ENCODE measurements around the gene ENTPD1. TPM values are rescaled to one million over a fixed set of nuclear protein-coding genes. Genes with fewer than 3 reads are reported as not detected.
"Not testable (repeated sequence)": the region's sequence is repeated elsewhere in the genome, so short reads cannot be mapped to it uniquely, and the experiment has no call there.

The ENTPD1 gene
- total and polyA plus RNA-seq, 2 experiments from 2014 or later, result 0.95 to 1.6 TPM

- no peaks in the 10 kb centered on the region for H3K36me3 ChIP-seq
- no peaks in the 10 kb centered on the region for H3K27me3 ChIP-seq
- no peak for DNase-seq (ENCODE audit: low read depth in 1 of 2, low spot score in 1 of 2)
- no peak for TF ChIP-seq CTCF (IDR thresholded peaks at IDR 0.05; ENCODE audit: low read depth, low read length)
- H3K9me3 ChIP-seq (ENCODE audit: low read depth), result no peaks in the 10 kb centered on the region
- H3K4me3 ChIP-seq, result no peak overlapping the region
- no peak overlapping the region for H3K27ac ChIP-seq
- no peaks in the 10 kb centered on the region for H3K4me1 ChIP-seq (ENCODE audit: low read depth)
Observed at GRCh38 chr10:95716866-95717265, 39.1 kb upstream of the ENTPD1 start.

- H3K36me3 ChIP-seq; H3K27ac ChIP-seq; H3K9me3 ChIP-seq (ENCODE audit: low read depth); DNase-seq (ENCODE audit: low read depth in 1 of 2, low spot score in 1 of 2); H3K27me3 ChIP-seq; H3K4me1 ChIP-seq (ENCODE audit: low read depth); H3K4me3 ChIP-seq: not testable (repeated sequence)
Observed at GRCh38 chr10:95720745-95721144, 35.2 kb upstream of the ENTPD1 start.

- not testable (repeated sequence) for DNase-seq (ENCODE audit: low read depth in 1 of 2, low spot score in 1 of 2); H3K9me3 ChIP-seq (ENCODE audit: low read depth); H3K36me3 ChIP-seq; H3K4me1 ChIP-seq (ENCODE audit: low read depth); H3K27me3 ChIP-seq; H3K4me3 ChIP-seq; H3K27ac ChIP-seq
Observed at GRCh38 chr10:95722496-95722895, 33.5 kb upstream of the ENTPD1 start.

GRCh38 chr10:95728526-95728925 lies 27.4 kb upstream of the ENTPD1 start:
- peak in 1 of 2 donors; percentile 58 for DNase-seq (ENCODE audit: low read depth in 1 of 2, low spot score in 1 of 2)
- no peak for TF ChIP-seq CTCF (IDR thresholded peaks at IDR 0.05; ENCODE audit: low read depth, low read length)
- H3K27me3 ChIP-seq, result no peaks in the 10 kb centered on the region
- no peaks in the 10 kb centered on the region for H3K9me3 ChIP-seq (ENCODE audit: low read depth)
- H3K36me3 ChIP-seq, result no peaks in the 10 kb centered on the region
- H3K27ac ChIP-seq, result no peak overlapping the region
- peaks cover 3% of the 10 kb centered on the region for H3K4me1 ChIP-seq (ENCODE audit: low read depth)
- no peak overlapping the region for H3K4me3 ChIP-seq

GRCh38 chr10:95729323-95730055 lies 26.5 kb upstream of the ENTPD1 start:
- no peaks in the 10 kb centered on the region for H3K9me3 ChIP-seq (ENCODE audit: low read depth)
- DNase-seq (ENCODE audit: low read depth in 1 of 2, low spot score in 1 of 2), result peak in 1 of 2 donors; percentile 8
- no peak overlapping the region for H3K4me3 ChIP-seq
- peaks cover 3% of the 10 kb centered on the region for H3K4me1 ChIP-seq (ENCODE audit: low read depth)
- TF ChIP-seq CTCF (IDR thresholded peaks at IDR 0.05; ENCODE audit: low read depth, low read length), result no peak
- H3K27ac ChIP-seq, result no peak overlapping the region
- no peaks in the 10 kb centered on the region for H3K36me3 ChIP-seq
- no peaks in the 10 kb centered on the region for H3K27me3 ChIP-seq

GRCh38 chr10:95730233-95730632 lies 25.7 kb upstream of the ENTPD1 start:
- Histone ChIP-seq H3K4me3 (no peak overlapping the region), H3K36me3 (no peaks in the 10 kb centered on the region), H3K27ac (no peak overlapping the region), H3K27me3 (no peaks in the 10 kb centered on the region), H3K9me3 (ENCODE audit: low read depth) (no peaks in the 10 kb centered on the region), H3K4me1 (ENCODE audit: low read depth) (peaks cover 3% of the 10 kb centered on the region)
- no peak for TF ChIP-seq CTCF (IDR thresholded peaks at IDR 0.05; ENCODE audit: low read depth, low read length)
- DNase-seq (ENCODE audit: low read depth in 1 of 2, low spot score in 1 of 2), result no peak

- not testable (repeated sequence) for H3K27me3 ChIP-seq; H3K27ac ChIP-seq; H3K9me3 ChIP-seq (ENCODE audit: low read depth); DNase-seq (ENCODE audit: low read depth in 1 of 2, low spot score in 1 of 2); H3K4me1 ChIP-seq (ENCODE audit: low read depth); H3K4me3 ChIP-seq; H3K36me3 ChIP-seq
Observed at GRCh38 chr10:95732907-95733306, 23.1 kb upstream of the ENTPD1 start.

Data from cardiac muscle cell (in vitro differentiated cells and primary cell).